Duodenal mucosa (tissue), 2 donors: ENCODE data around the gene CUL9.

Experiments used
- H3K27ac ChIP-seq: one replicate; pipeline ENCODE4 v1.7.0; 2013; ENCODE audit warnings: low read depth, low read length
- H3K27me3 ChIP-seq, 2 donors: one replicate each; pipeline ENCODE4 v1.7.0; 2013; ENCODE audit warnings: low read length in 2 of 2, control low read depth in 1 of 2; ENCODE audit not compliant: insufficient read depth in 2 of 2, control insufficient read depth in 1 of 2
- H3K36me3 ChIP-seq, 2 donors: one replicate each; pipeline ENCODE4 v1.7.0; 2013; ENCODE audit warnings: low read length in 2 of 2, control low read depth in 1 of 2; ENCODE audit not compliant: insufficient read depth in 2 of 2, control insufficient read depth in 1 of 2
- H3K4me1 ChIP-seq, 2 donors: one replicate each; pipeline ENCODE4 v1.7.0; 2013; ENCODE audit warnings: low read length in 2 of 2, control low read depth in 1 of 2; ENCODE audit not compliant: insufficient read depth in 2 of 2, control insufficient read depth in 1 of 2
- H3K4me3 ChIP-seq, 2 donors: one replicate each; pipeline ENCODE4 v1.7.0; 2013; ENCODE audit warnings: low read length in 2 of 2, low read depth in 1 of 2
- H3K9ac ChIP-seq, 2 donors: one replicate each; pipeline ENCODE4 v1.7.0; 2013; ENCODE audit warnings: low read length in 2 of 2, low read depth in 1 of 2
- H3K9me3 ChIP-seq, 2 donors: one replicate each; pipeline ENCODE4 v1.7.0; 2013; ENCODE audit warnings: low read length in 2 of 2, control low read depth in 1 of 2; ENCODE audit not compliant: control insufficient read depth in 1 of 2

CUL9 gene

DNA sequence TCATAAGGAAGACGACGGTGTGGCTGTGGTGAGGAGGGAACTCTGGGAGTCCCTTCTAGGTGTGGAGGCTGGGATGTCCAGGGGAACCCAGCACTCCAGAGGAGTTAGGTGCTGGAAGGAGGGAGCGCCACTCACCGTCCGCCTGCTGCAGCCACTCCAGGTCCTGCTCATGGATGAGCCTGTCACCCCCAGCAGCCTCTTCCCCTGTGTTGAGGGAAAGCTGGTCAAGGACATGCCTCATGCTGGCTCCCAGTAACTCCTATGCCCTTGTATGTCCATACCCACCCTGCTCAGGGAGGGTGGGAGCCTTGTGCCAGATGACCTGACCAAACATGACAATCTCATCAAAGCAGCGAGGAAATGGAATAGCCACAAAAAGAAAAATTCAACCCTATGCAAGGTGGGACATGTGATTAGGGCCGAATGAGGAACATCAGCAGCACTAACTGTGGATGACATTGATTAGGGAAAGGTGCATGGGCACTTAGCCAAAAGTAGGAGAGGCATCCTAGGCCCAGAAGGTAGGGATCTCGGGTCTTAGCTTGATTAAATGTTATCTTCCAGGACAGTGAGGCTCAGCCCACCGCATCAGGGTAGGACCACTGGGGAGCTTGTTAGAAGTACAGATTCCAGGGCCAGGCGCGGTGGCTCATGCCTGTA lies 44.3 kb downstream of the CUL9 start:
- H3K27ac ChIP-seq, result no peak overlapping the region
- H3K4me1 ChIP-seq, result peaks cover 14 to 24% of the 10 kb centered on the region in 2 donors
- H3K9me3 ChIP-seq, result no peaks in the 10 kb centered on the region
- no peak overlapping the region for H3K4me3 ChIP-seq
- no peak overlapping the region for H3K9ac ChIP-seq
- H3K36me3 ChIP-seq, result peaks cover 0 to 32% of the 10 kb centered on the region in 2 donors
- H3K27me3 ChIP-seq, result no peaks in the 10 kb centered on the region

DNA sequence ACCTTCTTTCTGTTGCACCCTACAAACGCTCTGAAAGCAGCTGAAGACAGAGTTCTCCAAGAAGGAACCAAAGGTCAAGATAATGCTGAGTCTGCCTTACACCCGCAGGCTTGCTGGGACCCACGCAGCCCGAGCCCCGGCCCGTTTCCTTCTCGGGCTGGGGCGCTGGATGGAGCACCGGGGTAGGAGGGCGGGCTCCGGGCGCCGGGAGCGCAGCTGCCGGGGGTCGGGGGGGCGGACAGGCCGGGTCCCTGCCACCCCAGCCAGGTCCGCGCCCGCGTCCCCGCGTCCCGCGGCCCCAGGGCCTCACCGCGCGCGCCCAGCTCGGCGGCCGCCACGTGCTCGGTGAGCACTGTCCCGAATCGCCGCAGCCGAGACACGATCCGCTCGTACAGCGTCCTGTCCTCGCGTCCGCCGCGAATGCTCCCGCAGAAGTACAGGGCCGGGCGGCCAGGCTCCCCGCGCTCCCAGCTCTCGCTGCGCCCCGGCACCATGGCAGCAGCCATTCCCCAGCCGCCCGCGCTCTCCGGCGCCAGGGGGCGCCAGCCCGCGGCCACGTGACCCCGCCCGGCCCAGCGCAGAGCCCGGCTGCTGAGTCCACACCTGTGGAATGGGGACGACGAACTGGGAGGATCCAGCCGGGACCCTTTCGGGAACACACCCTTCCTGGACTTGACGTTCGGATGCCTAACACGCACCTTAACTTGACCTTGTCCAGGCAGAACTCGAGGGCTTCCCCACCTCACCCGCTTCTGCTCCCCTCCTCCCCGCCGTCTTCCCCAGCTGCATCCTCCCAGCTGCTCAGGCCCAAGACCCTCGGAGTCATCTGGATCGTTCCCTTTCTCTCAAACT lies 47.2 kb downstream of the CUL9 start, which contains the start of gene DNPH1:
TSS of gene DNPH1 (minus strand) at position 531 of the 852 bp plus-strand sequence. CDS start at position 506, 25 bp downstream.
- peaks cover 0 to 13% of the 10 kb centered on the region in 2 donors for H3K36me3 ChIP-seq
- peaks cover 14 to 18% of the 10 kb centered on the region in 2 donors for H3K4me1 ChIP-seq
- peaks cover 0 to 2% of the 10 kb centered on the region in 2 donors for H3K27me3 ChIP-seq
- H3K9me3 ChIP-seq, result no peaks in the 10 kb centered on the region
- H3K4me3 ChIP-seq, result peak within 1 kb of the TSS; percentile 71 to 80
- peak within 1 kb of the TSS; percentile 33 for H3K27ac ChIP-seq
- H3K9ac ChIP-seq, result peak within 1 kb of the TSS; percentile 36 to 71

DNA sequence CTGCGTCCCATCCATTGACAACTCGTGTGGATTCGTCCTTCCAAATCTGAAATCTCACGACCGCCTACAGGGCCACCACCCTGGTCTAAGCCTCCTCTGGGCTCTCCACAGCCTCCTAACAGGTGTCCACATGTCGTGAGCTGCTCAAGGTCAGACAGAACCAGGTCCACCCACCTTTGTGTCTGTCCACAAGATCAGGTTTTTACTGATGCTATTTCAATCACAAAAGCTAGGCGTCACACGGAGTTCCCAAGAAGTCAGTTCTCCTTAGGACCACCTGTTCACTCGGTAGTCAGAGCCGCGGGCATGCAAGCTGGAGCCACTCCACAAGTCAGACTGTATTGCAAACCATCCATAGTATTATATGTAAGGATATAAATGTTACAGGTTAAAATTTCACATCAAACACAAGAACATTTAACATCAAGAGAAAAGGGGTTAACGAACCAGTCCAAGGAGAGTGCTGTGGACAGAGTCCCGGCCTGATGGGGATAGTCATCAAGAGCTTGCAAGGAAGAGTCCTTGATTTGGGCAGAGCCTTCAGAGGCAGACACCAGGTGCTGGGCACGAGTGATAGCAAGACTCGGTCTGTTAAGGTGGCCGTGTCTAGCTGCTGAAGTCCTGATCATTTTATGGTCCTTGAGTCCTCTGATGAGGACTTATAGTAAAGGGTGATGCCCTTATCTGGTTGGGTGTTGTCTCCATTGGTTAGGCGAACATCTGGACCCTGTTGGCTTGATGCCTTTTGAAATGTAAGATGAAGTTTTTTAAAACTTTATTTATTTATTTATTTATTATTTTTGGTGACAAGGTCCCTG lies 48.0 kb downstream of the CUL9 start:
- Histone ChIP-seq H3K27me3 (peaks cover 0 to 2% of the 10 kb centered on the region in 2 donors), H3K9me3 (no peaks in the 10 kb centered on the region), H3K9ac (peak overlapping the region in 1 of 2 donors; percentile 54), H3K36me3 (peaks cover 0 to 10% of the 10 kb centered on the region in 2 donors), H3K4me3 (peak overlapping the region; percentile 71 to 80), H3K27ac (no peak overlapping the region), H3K4me1 (peaks cover 13 to 14% of the 10 kb centered on the region in 2 donors)

DNA sequence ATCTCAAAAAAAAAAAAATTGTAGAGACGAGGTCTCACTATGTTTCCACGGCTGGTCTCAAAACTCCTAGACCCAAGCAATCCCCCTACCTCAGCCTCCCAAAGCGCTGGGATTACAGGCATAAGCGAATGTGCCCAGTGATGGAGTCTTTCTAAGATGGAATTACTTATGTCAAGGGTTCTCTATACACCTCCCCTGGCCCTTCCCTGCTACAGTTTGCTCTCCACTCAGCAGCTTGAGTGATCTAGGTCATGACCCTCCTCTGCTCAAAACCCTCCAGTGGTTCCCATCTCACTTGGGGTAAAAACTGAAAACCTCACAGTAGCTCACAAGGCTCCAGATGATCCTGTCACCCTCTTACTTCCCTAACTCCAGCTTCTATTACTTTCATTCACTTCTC lies 49.1 kb downstream of the CUL9 start:
- no peaks in the 10 kb centered on the region for H3K9me3 ChIP-seq
- no peak overlapping the region for H3K9ac ChIP-seq
- peaks cover 0 to 2% of the 10 kb centered on the region in 2 donors for H3K27me3 ChIP-seq
- H3K36me3 ChIP-seq, result peaks cover 0 to 3% of the 10 kb centered on the region in 2 donors
- H3K27ac ChIP-seq, result no peak overlapping the region
- H3K4me1 ChIP-seq, result peaks cover 8 to 9% of the 10 kb centered on the region in 2 donors
- H3K4me3 ChIP-seq, result no peak overlapping the region

DNA sequence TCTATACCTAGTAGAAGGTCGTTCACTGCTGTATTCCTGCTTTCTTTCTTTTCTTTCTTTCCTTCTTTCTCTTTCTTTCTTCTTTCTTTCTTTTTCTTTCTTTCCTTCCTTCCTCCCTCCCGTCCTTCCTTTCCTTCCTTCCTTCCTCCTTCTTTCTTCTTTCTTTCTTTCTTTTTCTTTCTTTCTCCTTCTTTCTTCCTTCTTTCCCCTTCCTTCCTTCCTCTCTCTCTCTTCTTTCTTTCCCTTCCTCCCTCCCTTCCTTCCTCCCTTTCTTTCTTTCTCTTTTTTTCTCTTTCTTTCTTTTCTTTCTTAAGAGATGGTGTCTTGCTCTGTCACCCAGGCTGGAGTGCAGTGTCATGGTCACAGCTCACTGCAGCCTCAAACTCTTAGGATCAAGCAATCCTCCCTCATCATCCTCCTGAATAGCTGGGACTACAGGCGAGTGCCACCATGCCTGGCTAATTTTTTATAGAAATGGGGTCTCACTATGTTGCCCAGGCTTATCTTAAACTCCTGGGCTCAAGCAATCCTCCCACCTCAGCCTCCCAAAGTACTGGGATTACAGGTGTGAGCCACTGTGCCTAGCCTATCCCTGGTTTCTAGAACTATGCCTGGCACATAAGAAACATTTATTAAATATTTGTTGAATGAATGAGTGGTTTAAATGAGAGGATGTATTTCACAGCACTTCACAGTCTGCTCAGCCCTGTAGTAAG lies 49.9 kb downstream of the CUL9 start:
- Histone ChIP-seq H3K27me3 (peaks cover 0 to 2% of the 10 kb centered on the region in 2 donors), H3K4me1 (peaks cover 8 to 9% of the 10 kb centered on the region in 2 donors), H3K36me3 (no peaks in the 10 kb centered on the region), H3K27ac (no peak overlapping the region), H3K4me3 (no peak overlapping the region), H3K9me3 (no peaks in the 10 kb centered on the region), H3K9ac (no peak overlapping the region)

DNA sequence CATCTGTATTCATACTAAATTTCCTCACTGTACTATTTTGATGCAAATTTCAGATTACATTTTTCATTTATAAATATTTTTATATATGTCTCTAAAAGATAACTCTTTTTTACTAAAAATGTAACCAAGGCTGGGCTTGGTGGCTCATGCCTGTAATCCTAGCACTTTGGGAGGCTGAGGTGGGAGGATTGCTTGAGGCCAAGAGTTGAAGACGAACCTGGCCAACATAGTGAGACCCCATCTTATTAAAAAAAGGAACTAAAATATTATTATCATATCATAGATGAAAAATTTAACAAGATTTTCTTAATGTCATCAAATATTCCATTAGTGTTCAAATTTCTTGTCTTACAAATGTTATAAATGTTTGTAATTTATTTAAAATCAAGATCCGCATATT lies 53.8 kb downstream of the CUL9 start:
- no peak overlapping the region for H3K27ac ChIP-seq
- H3K9me3 ChIP-seq, result peaks cover 0 to 3% of the 10 kb centered on the region in 2 donors
- H3K4me3 ChIP-seq, result no peak overlapping the region
- no peaks in the 10 kb centered on the region for H3K4me1 ChIP-seq
- H3K27me3 ChIP-seq, result peaks cover 3 to 8% of the 10 kb centered on the region in 2 donors
- H3K36me3 ChIP-seq, result no peaks in the 10 kb centered on the region
- no peak overlapping the region for H3K9ac ChIP-seq

DNA sequence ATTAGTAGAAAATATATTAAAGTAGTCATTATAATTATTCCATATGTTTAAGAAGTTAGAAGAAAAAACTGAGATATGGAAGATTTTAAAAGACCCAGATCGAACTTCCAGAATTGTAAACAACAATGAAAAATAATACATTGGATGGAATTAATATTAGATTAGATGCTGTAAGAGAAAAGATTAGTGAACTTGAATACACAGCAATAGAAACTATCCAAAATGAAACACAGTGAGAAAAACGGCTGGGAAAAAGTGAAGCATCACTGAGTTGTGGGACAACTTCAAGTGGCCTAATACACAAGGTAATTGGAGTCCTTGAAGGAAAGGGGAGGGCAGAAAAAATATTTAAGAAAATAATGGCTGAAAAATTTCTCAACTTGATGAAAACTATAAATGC lies 57.1 kb downstream of the CUL9 start:
- Histone ChIP-seq H3K4me3 (no peak overlapping the region), H3K9me3 (peaks cover 0 to 3% of the 10 kb centered on the region in 2 donors), H3K4me1 (no peaks in the 10 kb centered on the region), H3K9ac (no peak overlapping the region), H3K27me3 (peaks cover 20 to 31% of the 10 kb centered on the region in 2 donors), H3K27ac (no peak overlapping the region), H3K36me3 (no peaks in the 10 kb centered on the region)

DNA sequence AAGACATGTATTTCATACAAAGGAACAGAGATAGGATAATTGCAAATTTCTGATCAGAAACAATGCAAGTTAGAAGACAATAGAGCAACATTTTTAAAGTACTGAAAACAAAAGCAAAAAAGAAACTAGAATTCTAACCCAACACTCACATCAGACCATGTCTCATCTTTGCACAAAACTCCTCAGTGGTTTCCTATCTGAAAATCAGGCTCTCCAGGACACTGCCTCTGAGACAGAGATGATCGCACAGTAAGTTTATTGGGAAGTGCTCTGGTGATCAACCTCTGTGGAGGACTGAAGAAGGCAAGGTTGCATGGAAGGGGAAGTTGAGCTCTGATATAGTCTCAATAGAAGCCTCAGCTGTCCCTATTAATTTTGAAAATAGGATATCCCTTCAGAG lies 59.0 kb downstream of the CUL9 start:
- no peak overlapping the region for H3K27ac ChIP-seq
- H3K9ac ChIP-seq, result no peak overlapping the region
- peaks cover 36 to 50% of the 10 kb centered on the region in 2 donors for H3K27me3 ChIP-seq
- no peak overlapping the region for H3K4me3 ChIP-seq
- H3K9me3 ChIP-seq, result peaks cover 0 to 3% of the 10 kb centered on the region in 2 donors
- no peaks in the 10 kb centered on the region for H3K4me1 ChIP-seq
- no peaks in the 10 kb centered on the region for H3K36me3 ChIP-seq

DNA sequence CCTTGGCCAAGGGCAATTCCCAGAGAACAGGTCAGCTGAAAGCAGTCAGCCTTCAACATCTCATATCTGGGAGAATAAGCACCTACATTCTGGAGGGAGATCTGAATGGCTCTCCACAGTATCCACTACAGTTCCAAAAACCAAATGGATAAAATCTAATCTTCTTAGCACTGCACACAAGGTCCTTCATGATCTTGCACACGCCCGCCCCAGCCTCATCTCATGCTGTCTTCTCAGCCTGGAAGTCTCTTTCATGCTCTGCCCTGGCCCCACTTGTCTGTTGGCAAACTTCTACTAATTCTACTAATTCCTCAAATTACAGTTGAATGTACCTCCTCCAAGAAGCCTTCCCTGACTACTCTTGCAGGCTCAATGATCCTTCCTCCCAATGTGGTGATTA lies 59.5 kb downstream of the CUL9 start:
- H3K9ac ChIP-seq, result no peak overlapping the region
- peaks cover 39 to 50% of the 10 kb centered on the region in 2 donors for H3K27me3 ChIP-seq
- no peak overlapping the region for H3K27ac ChIP-seq
- H3K4me1 ChIP-seq, result peaks cover 0 to under 1% of the 10 kb centered on the region in 2 donors
- no peak overlapping the region for H3K4me3 ChIP-seq
- H3K36me3 ChIP-seq, result no peaks in the 10 kb centered on the region
- peaks cover 0 to 3% of the 10 kb centered on the region in 2 donors for H3K9me3 ChIP-seq
